Keratinocyte (primary cell): ENCODE measurements around the gene EID3. TPM values are rescaled to one million over a fixed set of nuclear protein-coding genes. Genes with fewer than 3 reads are reported as not detected.

Source experiments
- DNase-seq: peaks from one replicate; pipeline ENCODE4 v3.0.0-alpha.2; 2011; ENCODE audit warnings: low read depth, missing footprints, low spot score
- FAIRE-seq: peaks from 2 replicates; lab custom pipeline; 2011; peaks lifted over from hg19 to GRCh38; lab: Jason Lieb, UNC
- H2AFZ ChIP-seq: 2 replicates; pipeline ENCODE4 v1.6.0; 2012; ENCODE audit warnings: low read length, control low read depth, inconsistent platforms; ENCODE audit not compliant: control insufficient read depth
- H3K27ac ChIP-seq: 2 replicates; pipeline ENCODE4 v1.5.1; 2011; ENCODE audit warnings: low read length; ENCODE audit not compliant: control insufficient read depth, insufficient read depth
- H3K27me3 ChIP-seq: 3 replicates; pipeline ENCODE4 v1.6.0; 2011; ENCODE audit warnings: low read length; ENCODE audit not compliant: control insufficient read depth, insufficient read depth; ENCODE audit errors: extremely low read depth
- H3K36me3 ChIP-seq, 2 experiments: 2 replicates in 1 of 2; 3 replicates in 1 of 2; pipeline ENCODE4 v1.5.1; 2011; ENCODE audit warnings: low read length in 2 of 2, mild to moderate bottlenecking in 1 of 2; ENCODE audit not compliant: control insufficient read depth in 2 of 2, insufficient read depth in 2 of 2; ENCODE audit errors: extremely low read depth in 1 of 2
- H3K4me1 ChIP-seq: 3 replicates; pipeline ENCODE4 v1.5.1; 2011; ENCODE audit warnings: low read length; ENCODE audit not compliant: control insufficient read depth, insufficient read depth; ENCODE audit errors: extremely low read depth
- H3K4me2 ChIP-seq: 3 replicates; pipeline ENCODE4 v1.6.0; 2011; ENCODE audit warnings: low read depth, low read length; ENCODE audit not compliant: control insufficient read depth, insufficient read depth; ENCODE audit errors: extremely low read depth
- H3K4me3 ChIP-seq, 3 experiments: fragments of 200-600 bp in 1 of 3; sonication (generic) in 1 of 3; 2 replicates in 2 of 3; 3 replicates in 1 of 3; pipeline ENCODE4 v1.5.1; 2011 to 2016; ENCODE audit warnings: low read length in 3 of 3, mild to moderate bottlenecking in 3 of 3, control low read depth in 2 of 3, inconsistent platforms in 1 of 3, low read depth in 1 of 3, mixed read lengths in 1 of 3, mixed run types in 1 of 3, moderate library complexity in 1 of 3; ENCODE audit not compliant: control insufficient read depth in 2 of 3, insufficient read depth in 2 of 3; ENCODE audit errors: extremely low read depth in 1 of 3
- H3K79me2 ChIP-seq: 2 replicates; pipeline ENCODE4 v1.6.0; 2012; ENCODE audit warnings: low read length; ENCODE audit not compliant: control insufficient read depth, insufficient read depth
- H3K9ac ChIP-seq: 3 replicates; pipeline ENCODE4 v1.6.0; 2011; ENCODE audit warnings: low read length; ENCODE audit not compliant: control insufficient read depth, insufficient read depth; ENCODE audit errors: extremely low read depth
- H3K9me1 ChIP-seq: 3 replicates; pipeline ENCODE4 v1.6.0; 2011; ENCODE audit warnings: low read length; ENCODE audit not compliant: control insufficient read depth, insufficient read depth; ENCODE audit errors: extremely low read depth
- H3K9me3 ChIP-seq: 2 replicates; pipeline ENCODE4 v1.5.1; 2012; ENCODE audit warnings: low read depth, low read length; ENCODE audit not compliant: control insufficient read depth
- H4K20me1 ChIP-seq: 3 replicates; pipeline ENCODE4 v1.6.0; 2011; ENCODE audit warnings: low read length; ENCODE audit not compliant: control insufficient read depth, insufficient read depth; ENCODE audit errors: extremely low read depth
- EZH2 ChIP-seq: IDR thresholded peaks from one replicate; pipeline ENCODE4 v1.6.1; 2012; ENCODE audit warnings: inconsistent platforms, mild to moderate bottlenecking, low read length, moderate library complexity
- dilution Hi-C: fragments of 300-500 bp; cut with MboI; formaldehyde crosslinking; loops from one replicate; pipeline ENCODE4 v1.7.0; 2020; ENCODE audit warnings: low sequenced_read_pairs; ENCODE audit not compliant: extremely low pct_ligation_motif_present
- polyA plus RNA-seq, 5 experiments: library from polyadenylated mRNA; depleted of rRNA in 3 of 5; stranded (reverse) in 3 of 5; stranded (forward) in 1 of 5; unstranded in 1 of 5; fragments of >200 nt; gene quantifications; 1 replicate in 1 of 5; 2 replicates in 3 of 5; 3 replicates in 1 of 5; pipeline versions ENCODE4 v1.2.1 to v1.2.3, GENCODE V29; 2011 to 2012; ENCODE audit warnings: missing spikeins in 2 of 5, low read depth in 1 of 5, low replicate concordance in 1 of 5
- TF ChIP-seq, protein P1 (sequence below), 3 experiments: IDR thresholded peaks in 1 of 3; conservative IDR thresholded peaks in 1 of 3; optimal IDR thresholded peaks in 1 of 3; 2 replicates in 2 of 3; 3 replicates in 1 of 3; pipeline versions ENCODE3 to v1.5.1; 2011; ENCODE audit warnings: low read length in 3 of 3, mild to moderate bottlenecking in 3 of 3, moderate library complexity in 2 of 3, control low read depth in 1 of 3, inconsistent platforms in 1 of 3; ENCODE audit not compliant: insufficient read depth in 2 of 3; ENCODE audit errors: extremely low read depth in 1 of 3

EID3 gene
- polyA plus RNA-seq, 1 donor (not counting 4 experiments of a cell fraction or from before 2014, with no cell fraction given) = 1.8 TPM

DNA sequence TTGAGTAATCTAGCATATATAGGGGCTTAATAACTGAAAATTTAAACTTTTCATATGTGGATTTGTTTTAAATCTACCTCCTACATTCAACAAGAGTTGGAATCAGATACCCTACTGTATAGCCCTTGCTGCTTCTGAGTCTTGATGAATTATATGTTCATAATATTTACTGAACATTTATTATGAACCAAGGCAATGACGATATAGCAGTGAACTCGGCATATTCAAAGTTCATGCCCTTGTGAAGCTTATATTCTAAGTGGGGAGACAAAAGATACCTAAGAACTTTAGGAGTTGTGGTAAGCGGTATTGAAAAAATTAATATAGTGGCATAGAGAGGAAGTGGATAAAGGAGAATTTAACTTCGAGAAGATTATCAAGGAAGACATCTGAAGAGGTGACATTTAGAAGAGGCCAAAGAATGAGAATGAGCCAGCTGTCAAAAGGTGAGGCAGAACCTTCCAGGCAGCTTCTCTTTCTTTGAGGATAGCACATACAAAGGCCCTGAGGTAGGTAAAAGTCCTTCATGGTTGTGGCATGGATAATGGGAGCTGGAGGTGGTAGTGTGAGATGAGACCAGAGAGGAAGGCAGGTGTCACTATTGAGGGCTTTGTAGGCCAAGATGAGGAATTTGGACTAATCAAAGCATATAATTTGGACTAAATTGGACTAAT lies 10.2 kb downstream of the EID3 start:
- TF ChIP-seq, protein P1, sequence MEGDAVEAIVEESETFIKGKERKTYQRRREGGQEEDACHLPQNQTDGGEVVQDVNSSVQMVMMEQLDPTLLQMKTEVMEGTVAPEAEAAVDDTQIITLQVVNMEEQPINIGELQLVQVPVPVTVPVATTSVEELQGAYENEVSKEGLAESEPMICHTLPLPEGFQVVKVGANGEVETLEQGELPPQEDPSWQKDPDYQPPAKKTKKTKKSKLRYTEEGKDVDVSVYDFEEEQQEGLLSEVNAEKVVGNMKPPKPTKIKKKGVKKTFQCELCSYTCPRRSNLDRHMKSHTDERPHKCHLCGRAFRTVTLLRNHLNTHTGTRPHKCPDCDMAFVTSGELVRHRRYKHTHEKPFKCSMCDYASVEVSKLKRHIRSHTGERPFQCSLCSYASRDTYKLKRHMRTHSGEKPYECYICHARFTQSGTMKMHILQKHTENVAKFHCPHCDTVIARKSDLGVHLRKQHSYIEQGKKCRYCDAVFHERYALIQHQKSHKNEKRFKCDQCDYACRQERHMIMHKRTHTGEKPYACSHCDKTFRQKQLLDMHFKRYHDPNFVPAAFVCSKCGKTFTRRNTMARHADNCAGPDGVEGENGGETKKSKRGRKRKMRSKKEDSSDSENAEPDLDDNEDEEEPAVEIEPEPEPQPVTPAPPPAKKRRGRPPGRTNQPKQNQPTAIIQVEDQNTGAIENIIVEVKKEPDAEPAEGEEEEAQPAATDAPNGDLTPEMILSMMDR (optimal IDR thresholded peaks at IDR 0.05 in 1 of 3, IDR thresholded peaks at IDR 0.05 in 1 of 3, conservative IDR thresholded peaks at IDR 0.05 in 1 of 3; ENCODE audit: extremely low read depth in 1 of 3, insufficient read depth in 2 of 3, low read length in 3 of 3) = no peak
- no peak for TF ChIP-seq EZH2
- Histone ChIP-seq H3K4me2 (no peak overlapping the region), H3K27ac (no peak overlapping the region), H3K4me1 (no peaks in the 10 kb centered on the region), H3K9me1 (no peaks in the 10 kb centered on the region), H3K9me3 (no peaks in the 10 kb centered on the region), H4K20me1 (peaks cover 12% of the 10 kb centered on the region), H3K4me3 (no peak overlapping the region), H3K9ac (no peak overlapping the region), H3K27me3 (no peaks in the 10 kb centered on the region), H2AFZ (no peak overlapping the region), H3K36me3 (peaks cover 21 to 58% of the 10 kb centered on the region in 2 experiments), H3K79me2 (peaks cover 70% of the 10 kb centered on the region)
- no peak for FAIRE-seq
- dilution Hi-C loops = loop anchor here (25.0 kb wide), 1 partner anchor 101 kb away; the partner anchor contains the start of gene TXNRD1
- no peak for DNase-seq

GRCh38 chr12:104314242-104314614 lies 10.7 kb downstream of the EID3 start:
- H3K9me1 ChIP-seq = no peaks in the 10 kb centered on the region
- no peak overlapping the region for H3K4me3 ChIP-seq
- TF ChIP-seq, protein P1 (optimal IDR thresholded peaks at IDR 0.05 in 1 of 3, IDR thresholded peaks at IDR 0.05 in 1 of 3, conservative IDR thresholded peaks at IDR 0.05 in 1 of 3; ENCODE audit: extremely low read depth in 1 of 3, insufficient read depth in 2 of 3, low read length in 3 of 3) = no peak
- no peak for TF ChIP-seq EZH2
- H3K9ac ChIP-seq = no peak overlapping the region
- dilution Hi-C loops = loop anchor here (25.0 kb wide), 1 partner anchor 102 kb away; the partner anchor contains the start of gene TXNRD1
- no peaks in the 10 kb centered on the region for H3K27me3 ChIP-seq
- H3K4me2 ChIP-seq = no peak overlapping the region
- peak; percentile 80 for FAIRE-seq
- H3K36me3 ChIP-seq = peaks cover 24 to 57% of the 10 kb centered on the region in 2 experiments
- H3K79me2 ChIP-seq = peaks cover 66% of the 10 kb centered on the region
- H3K4me1 ChIP-seq = no peaks in the 10 kb centered on the region
- no peak for DNase-seq
- no peak overlapping the region for H3K27ac ChIP-seq
- no peak overlapping the region for H2AFZ ChIP-seq
- H3K9me3 ChIP-seq = no peaks in the 10 kb centered on the region
- peaks cover 8% of the 10 kb centered on the region for H4K20me1 ChIP-seq
